ENCODE results near the gene PDE3B. TPM values are rescaled to one million over a fixed set of nuclear protein-coding genes. Genes with fewer than 3 reads are reported as not detected.

The PDE3B gene
- total RNA-seq, 3 donors from 2014 or later (not counting 1 experiment from before 2014, with no cell fraction given): 18.2 to 42.3 (median 34.5) TPM

GRCh38 chr11:14650064-14650463 is 6.5 kb downstream of the PDE3B start:
- ATAC-seq (no peak), DNase-seq (no peak)
- Mint-ChIP-seq H3K4me1 (peaks cover 13 to 31% of the 10 kb centered on the region in 2 donors), H3K27me3 (ENCODE audit: low read depth in 2 of 2) (peaks cover 11 to 64% of the 10 kb centered on the region in 2 donors), H3K27ac (no peak overlapping the region), H3K9me3 (no peaks in the 10 kb centered on the region), H3K36me3 (no peaks in the 10 kb centered on the region), H3K4me3 (no peak overlapping the region)
- WGBS (ENCODE audit: insufficient coverage): 87% methylated on average over 2 of the region's 3 CpGs
- Histone ChIP-seq H3K36me3 (ENCODE audit: control insufficient read depth, insufficient read depth, low read length) (no peaks in the 10 kb centered on the region), H3K27ac (ENCODE audit: low read length) (no peak overlapping the region), H3K4me3 (ENCODE audit: low read length) (no peak overlapping the region), H3K9me3 (ENCODE audit: control insufficient read depth, insufficient read depth, low read length) (no peaks in the 10 kb centered on the region), H3K4me1 (ENCODE audit: control insufficient read depth, insufficient read depth, low read length) (no peaks in the 10 kb centered on the region), H3K27me3 (ENCODE audit: control insufficient read depth, insufficient read depth, low read length) (peaks cover 33% of the 10 kb centered on the region)
- no peak for TF ChIP-seq CTCF (IDR thresholded peaks at IDR 0.05)
- intact Hi-C loops (cut with micrococcal nuclease): no loop called here

DNA sequence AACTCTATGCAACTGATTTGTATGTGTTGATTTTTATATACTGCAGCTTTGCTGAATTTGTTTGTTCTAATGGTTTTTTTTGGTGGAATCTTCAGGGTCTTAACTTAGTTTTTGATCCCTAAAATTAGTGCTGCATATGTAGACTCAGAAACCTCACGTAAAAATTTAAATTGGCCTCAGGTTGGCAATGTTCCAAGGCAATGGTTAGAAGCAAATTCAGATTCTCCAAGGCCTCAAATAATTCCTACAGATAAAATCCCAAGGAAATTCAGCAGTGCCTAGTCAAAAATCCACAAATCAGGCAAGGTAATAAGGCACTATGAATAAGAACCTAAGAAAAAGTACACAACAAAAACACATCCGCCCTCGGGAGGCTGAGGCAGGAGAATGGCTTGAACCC is 9.5 kb downstream of the PDE3B start:
- Mint-ChIP-seq H3K4me3 (no peak overlapping the region), H3K27ac (no peak overlapping the region), H3K27me3 (ENCODE audit: low read depth in 2 of 2) (peaks cover 0 to 43% of the 10 kb centered on the region in 2 donors), H3K36me3 (no peaks in the 10 kb centered on the region), H3K4me1 (peaks cover 0 to 13% of the 10 kb centered on the region in 2 donors), H3K9me3 (no peaks in the 10 kb centered on the region)
- Histone ChIP-seq H3K4me3 (ENCODE audit: low read length) (no peak overlapping the region), H3K9me3 (ENCODE audit: control insufficient read depth, insufficient read depth, low read length) (no peaks in the 10 kb centered on the region), H3K4me1 (ENCODE audit: control insufficient read depth, insufficient read depth, low read length) (no peaks in the 10 kb centered on the region), H3K36me3 (ENCODE audit: control insufficient read depth, insufficient read depth, low read length) (no peaks in the 10 kb centered on the region), H3K27ac (ENCODE audit: low read length) (no peak overlapping the region), H3K27me3 (ENCODE audit: control insufficient read depth, insufficient read depth, low read length) (peaks cover 8% of the 10 kb centered on the region)
- DNase-seq: no peak
- intact Hi-C loops (cut with micrococcal nuclease): no loop called here
- ATAC-seq: no peak
- no peak for TF ChIP-seq CTCF (IDR thresholded peaks at IDR 0.05)
- WGBS (ENCODE audit: insufficient coverage): 93% methylated on average over 3 of the region's 3 CpGs

DNA sequence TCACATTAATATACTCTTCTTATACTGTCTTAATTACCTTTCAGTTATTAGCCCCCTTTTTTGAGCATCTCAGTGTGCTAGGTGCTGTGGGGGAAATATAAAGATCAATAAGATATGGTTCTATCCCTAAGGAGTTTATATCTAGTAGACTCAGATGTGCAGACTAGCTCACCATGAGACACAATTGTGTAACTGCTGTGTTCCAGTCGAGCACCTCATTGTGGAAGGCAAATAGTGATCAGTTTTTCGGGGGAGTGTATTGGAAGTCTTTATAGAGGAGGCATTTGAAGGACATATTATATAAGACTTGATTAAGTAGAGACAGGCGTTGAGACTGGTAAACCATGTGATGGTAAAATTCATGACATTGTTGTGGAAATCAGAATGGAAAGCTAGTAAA is 11.8 kb downstream of the PDE3B start:
- Mint-ChIP-seq H3K4me3 (no peak overlapping the region), H3K27me3 (ENCODE audit: low read depth in 2 of 2) (peaks cover 0 to 30% of the 10 kb centered on the region in 2 donors), H3K27ac (no peak overlapping the region), H3K36me3 (no peaks in the 10 kb centered on the region), H3K4me1 (peaks cover 0 to 9% of the 10 kb centered on the region in 2 donors), H3K9me3 (no peaks in the 10 kb centered on the region)
- no peak overlapping the region for H3K4me3 ChIP-seq (ENCODE audit: low read length)
- ATAC-seq: no peak
- H3K9me3 ChIP-seq (ENCODE audit: control insufficient read depth, insufficient read depth, low read length): no peaks in the 10 kb centered on the region
- intact Hi-C loops (cut with micrococcal nuclease): no loop called here
- DNase-seq: no peak
- peaks cover 2% of the 10 kb centered on the region for H3K36me3 ChIP-seq (ENCODE audit: control insufficient read depth, insufficient read depth, low read length)
- H3K27me3 ChIP-seq (ENCODE audit: control insufficient read depth, insufficient read depth, low read length): no peaks in the 10 kb centered on the region
- TF ChIP-seq CTCF (IDR thresholded peaks at IDR 0.05): no peak
- H3K4me1 ChIP-seq (ENCODE audit: control insufficient read depth, insufficient read depth, low read length): no peaks in the 10 kb centered on the region
- H3K27ac ChIP-seq (ENCODE audit: low read length): no peak overlapping the region
- 88% methylated on average over 3 of the region's 3 CpGs for WGBS (ENCODE audit: insufficient coverage)

Data from natural killer cell (primary cell).